Astrocyte of the cerebellum (primary cell): Measurements from ENCODE around the gene STIM2.

ENCODE experiments used
- DNase-seq: peaks from one replicate; pipeline ENCODE4 v3.0.0-alpha.2; 2011; ENCODE audit warnings: low read depth
- H3K4me3 ChIP-seq: 2 replicates; pipeline ENCODE4 v1.5.1; 2011; ENCODE audit warnings: mild to moderate bottlenecking, low read depth, low read length, moderate library complexity
- in situ Hi-C: cut with HindIII; loops from 2 replicates; pipeline ENCODE4 v1.10.0; 2017; ENCODE audit warnings: low sequenced_read_pairs
- TF ChIP-seq, protein P1 (sequence below): IDR thresholded peaks from 2 replicates; pipeline ENCODE4 v1.5.1; 2012; ENCODE audit warnings: low read length, low read depth, moderate library complexity, mild to moderate bottlenecking; ENCODE audit errors: missing control alignments

The STIM2 gene

GRCh38 chr4:27018076-27018475, 157.4 kb downstream of the STIM2 start:
- H3K4me3 ChIP-seq, result no peak overlapping the region
- in situ Hi-C loops, result no loop called here
- DNase-seq, result no peak
- TF ChIP-seq, protein P1, sequence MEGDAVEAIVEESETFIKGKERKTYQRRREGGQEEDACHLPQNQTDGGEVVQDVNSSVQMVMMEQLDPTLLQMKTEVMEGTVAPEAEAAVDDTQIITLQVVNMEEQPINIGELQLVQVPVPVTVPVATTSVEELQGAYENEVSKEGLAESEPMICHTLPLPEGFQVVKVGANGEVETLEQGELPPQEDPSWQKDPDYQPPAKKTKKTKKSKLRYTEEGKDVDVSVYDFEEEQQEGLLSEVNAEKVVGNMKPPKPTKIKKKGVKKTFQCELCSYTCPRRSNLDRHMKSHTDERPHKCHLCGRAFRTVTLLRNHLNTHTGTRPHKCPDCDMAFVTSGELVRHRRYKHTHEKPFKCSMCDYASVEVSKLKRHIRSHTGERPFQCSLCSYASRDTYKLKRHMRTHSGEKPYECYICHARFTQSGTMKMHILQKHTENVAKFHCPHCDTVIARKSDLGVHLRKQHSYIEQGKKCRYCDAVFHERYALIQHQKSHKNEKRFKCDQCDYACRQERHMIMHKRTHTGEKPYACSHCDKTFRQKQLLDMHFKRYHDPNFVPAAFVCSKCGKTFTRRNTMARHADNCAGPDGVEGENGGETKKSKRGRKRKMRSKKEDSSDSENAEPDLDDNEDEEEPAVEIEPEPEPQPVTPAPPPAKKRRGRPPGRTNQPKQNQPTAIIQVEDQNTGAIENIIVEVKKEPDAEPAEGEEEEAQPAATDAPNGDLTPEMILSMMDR, result no peak

DNA sequence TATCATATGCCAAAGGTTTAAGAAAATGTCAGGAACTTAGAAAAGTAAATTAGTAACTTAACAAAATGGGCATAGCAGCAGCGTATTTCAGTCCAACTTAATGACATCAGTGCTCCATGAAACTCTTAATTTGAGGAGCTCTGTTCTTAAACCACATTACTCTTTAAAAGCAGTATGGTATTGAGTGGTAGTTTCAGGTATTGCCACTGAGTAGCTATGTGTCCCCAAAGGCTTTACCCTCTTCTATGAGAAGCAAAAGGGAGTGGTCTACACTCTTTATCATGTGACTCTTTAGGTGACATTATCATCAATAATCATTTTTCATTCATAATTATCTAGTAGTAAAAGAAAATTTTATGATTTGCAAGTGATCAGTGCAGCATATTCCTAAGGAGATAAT, 158.3 kb downstream of the STIM2 start:
- in situ Hi-C loops, result no loop called here
- DNase-seq, result no peak
- H3K4me3 ChIP-seq, result no peak overlapping the region
- TF ChIP-seq, protein P1, result no peak

- no peak overlapping the region for H3K4me3 ChIP-seq
- TF ChIP-seq, protein P1, result no peak
- in situ Hi-C loops, result no loop called here
- DNase-seq, result no peak
Measured at GRCh38 chr4:27019766-27020165, 159.1 kb downstream of the STIM2 start.

GRCh38 chr4:27020203-27020602, 159.6 kb downstream of the STIM2 start:
- no peak overlapping the region for H3K4me3 ChIP-seq
- no peak for DNase-seq
- TF ChIP-seq, protein P1, result no peak
- in situ Hi-C loops, result no loop called here

- no peak for DNase-seq
- TF ChIP-seq, protein P1, result no peak
- in situ Hi-C loops, result no loop called here
- H3K4me3 ChIP-seq, result no peak overlapping the region
Measured at GRCh38 chr4:27020603-27021002, 160.0 kb downstream of the STIM2 start.

- DNase-seq, result no peak
- TF ChIP-seq, protein P1, result no peak
- in situ Hi-C loops, result no loop called here
- H3K4me3 ChIP-seq, result no peak overlapping the region
Measured at GRCh38 chr4:27022963-27023362, 162.3 kb downstream of the STIM2 start.

DNA sequence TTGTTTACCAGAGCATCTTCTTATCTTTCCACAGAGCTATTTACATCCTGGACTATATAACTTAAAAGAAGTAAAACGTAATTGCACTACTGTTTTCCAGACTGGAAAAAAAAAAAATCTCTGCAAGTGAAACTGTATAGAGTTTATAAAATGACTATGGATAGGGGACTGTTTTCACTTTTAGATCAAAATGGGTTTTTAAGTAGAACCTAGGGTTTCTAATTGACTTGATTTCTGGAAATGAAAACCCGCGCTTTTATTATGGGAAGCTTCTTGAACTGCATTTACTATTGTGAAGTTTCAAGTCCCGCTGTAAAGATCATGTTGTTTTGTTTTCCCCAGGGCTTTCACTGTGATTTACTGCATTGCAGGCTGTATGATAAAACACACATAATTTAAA, 162.7 kb downstream of the STIM2 start:
- in situ Hi-C loops, result no loop called here
- no peak overlapping the region for H3K4me3 ChIP-seq
- TF ChIP-seq, protein P1, result no peak
- no peak for DNase-seq
